ENCODE results near the gene SVIL. TPM values are rescaled to one million over a fixed set of nuclear protein-coding genes. Genes with fewer than 3 reads are reported as not detected.
"Not testable (repeated sequence)": the region's sequence is repeated elsewhere in the genome, so short reads cannot be mapped to it uniquely, and the experiment has no call there.

SVIL gene
- total RNA-seq, 2 experiments from 2014 or later = 11.2 to 13.0 TPM

DNA sequence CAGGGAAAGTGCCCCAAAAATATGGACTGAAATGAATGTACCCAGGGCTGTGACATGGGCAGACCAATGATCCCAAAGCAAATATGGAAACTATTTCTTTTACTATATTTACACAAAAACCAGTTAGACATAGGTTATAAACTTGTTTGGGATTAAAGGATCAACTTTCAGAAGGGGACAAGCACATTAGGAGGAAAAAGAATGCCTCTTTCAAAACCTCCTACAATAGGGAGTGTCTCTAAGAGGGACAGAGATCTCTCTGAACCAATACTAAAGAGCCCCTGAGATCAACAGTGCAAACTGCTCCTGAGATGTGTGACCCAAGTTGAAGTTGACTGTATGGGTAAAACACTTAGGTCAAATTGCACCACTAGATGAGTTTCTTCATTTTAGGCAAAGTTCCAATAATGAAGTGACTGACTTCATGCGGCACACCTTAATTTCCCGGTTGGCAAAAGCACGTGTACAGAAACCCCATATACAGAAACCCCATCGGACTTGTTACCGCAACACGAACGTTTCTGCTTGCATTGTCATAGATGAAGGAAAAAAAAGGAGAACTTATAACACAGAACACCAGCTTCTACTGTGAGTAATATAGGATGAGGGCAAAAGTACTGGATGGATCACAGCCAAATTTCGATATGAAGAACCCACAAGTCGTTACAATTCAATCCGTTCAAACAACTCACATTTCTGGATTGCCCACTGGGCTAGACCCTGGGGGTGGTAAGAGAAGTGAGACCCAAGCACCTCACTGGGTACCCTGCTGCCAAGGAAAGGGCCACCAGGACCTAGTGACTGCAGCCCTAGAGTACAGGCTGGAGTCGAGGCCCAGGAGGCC, 4.3 kb downstream of the SVIL start:
- no peaks in the 10 kb centered on the region for H3K27me3 Mint-ChIP-seq (ENCODE audit: low read depth)
- H3K4me1 Mint-ChIP-seq (ENCODE audit: low read depth) = peaks cover 16% of the 10 kb centered on the region
- H3K36me3 Mint-ChIP-seq (ENCODE audit: low read depth) = no peaks in the 10 kb centered on the region
- ATAC-seq (no peak), DNase-seq (no peak)
- no peak overlapping the region for H3K4me3 Mint-ChIP-seq
- ChIA-PET POLR2A (no interaction called here), CTCF (interaction anchor here (2.0 kb wide), 1 partner anchor 11 kb away, joined by 4 read pairs; no protein-coding TSS in a partner anchor)
- H3K27ac Mint-ChIP-seq = no peak overlapping the region
- no peaks in the 10 kb centered on the region for H3K9me3 Mint-ChIP-seq (ENCODE audit: insufficient read depth)

GRCh38 chr10:29628912-29629526, 5.8 kb downstream of the SVIL start:
- ChIA-PET CTCF (interaction anchor here (1.4 to 2.0 kb wide), 3 partner anchors 10 to 107 kb away, joined by 3 to 7 read pairs (median 4); no protein-coding TSS in a partner anchor), POLR2A (no interaction called here)
- Mint-ChIP-seq H3K27me3 (ENCODE audit: low read depth) (no peaks in the 10 kb centered on the region), H3K9me3 (ENCODE audit: insufficient read depth) (no peaks in the 10 kb centered on the region), H3K4me1 (ENCODE audit: low read depth) (peaks cover 9% of the 10 kb centered on the region), H3K36me3 (ENCODE audit: low read depth) (no peaks in the 10 kb centered on the region), H3K27ac (no peak overlapping the region), H3K4me3 (no peak overlapping the region)
- ATAC-seq (no peak), DNase-seq (no peak)

- ChIA-PET POLR2A (no interaction called here), CTCF (interaction anchor here (1.4 to 2.0 kb wide), 3 partner anchors 9 to 108 kb away, joined by 3 to 7 read pairs (median 4); no protein-coding TSS in a partner anchor)
- no peaks in the 10 kb centered on the region for H3K36me3 Mint-ChIP-seq (ENCODE audit: low read depth)
- DNase-seq (no peak), ATAC-seq (no peak)
- H3K27me3 Mint-ChIP-seq (ENCODE audit: low read depth) = no peaks in the 10 kb centered on the region
- no peak overlapping the region for H3K27ac Mint-ChIP-seq
- H3K4me3 Mint-ChIP-seq = no peak overlapping the region
- no peaks in the 10 kb centered on the region for H3K9me3 Mint-ChIP-seq (ENCODE audit: insufficient read depth)
- peaks cover 2% of the 10 kb centered on the region for H3K4me1 Mint-ChIP-seq (ENCODE audit: low read depth)
Observed at GRCh38 chr10:29628311-29628710, 6.5 kb downstream of the SVIL start.

DNA sequence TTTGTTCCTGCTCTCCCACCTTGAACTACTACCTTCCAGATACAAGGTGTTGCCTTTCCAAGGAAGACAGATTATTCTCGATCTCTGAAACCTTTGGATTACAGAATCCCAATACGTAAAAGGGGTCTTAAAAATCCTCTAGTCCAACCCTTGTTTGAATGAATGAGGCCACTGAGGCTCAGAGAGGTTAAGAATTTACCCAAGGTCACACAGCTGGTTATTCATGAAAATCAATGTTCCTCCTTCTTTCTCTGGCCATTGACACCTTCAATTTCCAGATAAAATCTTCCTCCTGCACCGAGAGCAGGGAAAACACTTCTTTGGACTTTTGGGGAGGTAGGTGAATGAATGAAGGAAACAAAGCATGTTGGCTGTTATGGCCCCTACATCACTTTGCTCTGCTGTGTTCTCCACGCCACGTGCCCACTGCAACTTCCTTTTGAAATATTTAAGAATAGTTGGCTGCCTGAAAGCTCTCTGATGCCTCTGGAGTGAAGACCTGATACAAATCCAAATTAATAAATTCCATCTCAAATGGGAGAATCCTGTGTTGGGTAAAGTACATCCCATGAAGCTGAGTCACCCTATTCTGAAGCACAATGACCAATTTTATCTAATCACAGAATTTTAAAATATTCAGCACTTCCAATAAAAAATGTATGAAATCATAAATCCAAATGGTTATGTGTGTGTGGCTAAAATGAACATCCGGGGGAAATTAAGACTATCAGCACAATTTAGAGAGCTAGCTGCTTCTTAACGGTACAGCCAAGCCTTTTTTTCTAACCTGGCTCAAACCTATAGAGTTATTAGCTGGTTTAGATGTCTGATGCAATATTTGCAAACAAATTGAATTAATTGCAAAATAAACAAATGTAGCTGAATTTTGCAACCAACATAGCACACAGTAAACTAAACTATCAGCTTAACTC, 7.3 kb downstream of the SVIL start:
- no peak overlapping the region for H3K27ac Mint-ChIP-seq
- CTCF ChIA-PET = interaction anchor here (1.5 kb wide), 1 partner anchor 108 kb away, joined by 7 read pairs; no protein-coding TSS in a partner anchor

GRCh38 chr10:29624357-29624756, 10.4 kb downstream of the SVIL start:
- H3K36me3 Mint-ChIP-seq (ENCODE audit: low read depth); POLR2A ChIA-PET; H3K27ac Mint-ChIP-seq; DNase-seq; H3K4me3 Mint-ChIP-seq; H3K4me1 Mint-ChIP-seq (ENCODE audit: low read depth); H3K27me3 Mint-ChIP-seq (ENCODE audit: low read depth); H3K9me3 Mint-ChIP-seq (ENCODE audit: insufficient read depth); ATAC-seq: not testable (repeated sequence)
- CTCF ChIA-PET = interaction anchor here (1.0 to 2.4 kb wide), 3 partner anchors 19 to 35 kb away, joined by 3 to 9 read pairs (median 5); no protein-coding TSS in a partner anchor

More for the DNA sequence above, 7.3 kb downstream of the SVIL start:
- no peak for ATAC-seq
- H3K4me1 Mint-ChIP-seq (ENCODE audit: low read depth) = no peaks in the 10 kb centered on the region
- POLR2A ChIA-PET = no interaction called here
- no peak overlapping the region for H3K4me3 Mint-ChIP-seq
- H3K36me3 Mint-ChIP-seq (ENCODE audit: low read depth) = no peaks in the 10 kb centered on the region
- no peaks in the 10 kb centered on the region for H3K9me3 Mint-ChIP-seq (ENCODE audit: insufficient read depth)
- no peaks in the 10 kb centered on the region for H3K27me3 Mint-ChIP-seq (ENCODE audit: low read depth)
- no peak for DNase-seq

DNA sequence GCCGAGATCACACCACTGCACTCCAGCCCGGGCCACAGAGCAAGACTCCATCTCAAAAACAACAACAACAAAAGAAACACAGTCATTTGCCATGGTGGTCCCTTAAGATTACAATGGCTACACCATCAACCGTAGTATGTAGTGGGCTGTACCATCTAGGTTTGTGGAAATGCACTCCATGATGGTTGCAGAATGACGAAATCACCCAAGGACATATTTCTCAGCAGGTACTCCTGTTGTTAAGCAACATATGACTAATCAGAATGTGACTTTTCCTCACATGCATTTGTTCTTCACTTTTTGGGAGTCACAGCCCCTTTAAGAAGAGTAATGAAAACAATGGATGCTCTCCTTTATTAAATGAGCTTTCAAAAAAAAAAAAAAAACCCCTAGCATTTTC, 11.0 kb downstream of the SVIL start:
- H3K4me1 Mint-ChIP-seq (ENCODE audit: low read depth) = no peaks in the 10 kb centered on the region
- DNase-seq (no peak), ATAC-seq (no peak)
- POLR2A ChIA-PET = no interaction called here
- H3K27me3 Mint-ChIP-seq (ENCODE audit: low read depth) = no peaks in the 10 kb centered on the region
- no peaks in the 10 kb centered on the region for H3K9me3 Mint-ChIP-seq (ENCODE audit: insufficient read depth)
- no peak overlapping the region for H3K27ac Mint-ChIP-seq
- CTCF ChIA-PET = interaction anchor here (1.0 to 2.4 kb wide), 3 partner anchors 19 to 35 kb away, joined by 3 to 9 read pairs (median 5); no protein-coding TSS in a partner anchor
- no peaks in the 10 kb centered on the region for H3K36me3 Mint-ChIP-seq (ENCODE audit: low read depth)
- no peak overlapping the region for H3K4me3 Mint-ChIP-seq

DNA sequence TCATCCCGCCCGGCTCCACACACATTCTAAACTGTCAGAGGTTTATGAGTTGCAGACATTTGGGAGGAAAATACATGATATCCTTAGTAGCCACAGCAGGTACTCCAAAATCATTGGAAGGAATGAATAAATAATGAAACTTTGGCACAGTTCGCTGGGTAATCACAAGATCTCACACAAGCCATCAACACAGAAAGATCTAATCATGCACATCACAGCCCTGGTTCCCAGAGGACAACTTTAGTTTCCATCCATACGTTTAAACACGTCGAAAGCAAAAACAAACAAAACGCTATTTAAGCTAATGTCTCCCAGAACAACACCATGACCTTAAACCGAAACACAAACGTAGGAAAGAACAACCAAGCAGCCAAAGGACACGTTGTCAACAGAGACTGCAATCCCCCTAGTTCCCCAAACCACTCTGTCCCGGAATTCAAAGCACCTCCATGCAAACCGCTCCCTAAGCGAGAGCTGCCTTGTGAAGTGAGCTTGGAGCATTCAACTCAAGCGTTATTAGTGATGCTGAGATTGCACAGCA, 12.3 kb downstream of the SVIL start:
- no peaks in the 10 kb centered on the region for H3K27me3 Mint-ChIP-seq (ENCODE audit: low read depth)
- DNase-seq = no peak
- H3K9me3 Mint-ChIP-seq (ENCODE audit: insufficient read depth) = no peaks in the 10 kb centered on the region
- ATAC-seq = no peak
- ChIA-PET CTCF (no interaction called here), POLR2A (no interaction called here)
- H3K4me3 Mint-ChIP-seq = no peak overlapping the region
- no peaks in the 10 kb centered on the region for H3K4me1 Mint-ChIP-seq (ENCODE audit: low read depth)
- H3K27ac Mint-ChIP-seq = no peak overlapping the region
- H3K36me3 Mint-ChIP-seq (ENCODE audit: low read depth) = no peaks in the 10 kb centered on the region

GRCh38 chr10:29621161-29621560, 13.6 kb downstream of the SVIL start:
- DNase-seq (no peak), ATAC-seq (no peak)
- no peaks in the 10 kb centered on the region for H3K36me3 Mint-ChIP-seq (ENCODE audit: low read depth)
- H3K27me3 Mint-ChIP-seq (ENCODE audit: low read depth) = no peaks in the 10 kb centered on the region
- H3K4me1 Mint-ChIP-seq (ENCODE audit: low read depth) = no peaks in the 10 kb centered on the region
- no peaks in the 10 kb centered on the region for H3K9me3 Mint-ChIP-seq (ENCODE audit: insufficient read depth)
- ChIA-PET POLR2A (interaction anchor here (0.6 kb wide), 1 partner anchor 10 kb away, joined by 4 read pairs; no protein-coding TSS in a partner anchor), CTCF (no interaction called here)
- no peak overlapping the region for H3K4me3 Mint-ChIP-seq
- H3K27ac Mint-ChIP-seq = no peak overlapping the region

DNA sequence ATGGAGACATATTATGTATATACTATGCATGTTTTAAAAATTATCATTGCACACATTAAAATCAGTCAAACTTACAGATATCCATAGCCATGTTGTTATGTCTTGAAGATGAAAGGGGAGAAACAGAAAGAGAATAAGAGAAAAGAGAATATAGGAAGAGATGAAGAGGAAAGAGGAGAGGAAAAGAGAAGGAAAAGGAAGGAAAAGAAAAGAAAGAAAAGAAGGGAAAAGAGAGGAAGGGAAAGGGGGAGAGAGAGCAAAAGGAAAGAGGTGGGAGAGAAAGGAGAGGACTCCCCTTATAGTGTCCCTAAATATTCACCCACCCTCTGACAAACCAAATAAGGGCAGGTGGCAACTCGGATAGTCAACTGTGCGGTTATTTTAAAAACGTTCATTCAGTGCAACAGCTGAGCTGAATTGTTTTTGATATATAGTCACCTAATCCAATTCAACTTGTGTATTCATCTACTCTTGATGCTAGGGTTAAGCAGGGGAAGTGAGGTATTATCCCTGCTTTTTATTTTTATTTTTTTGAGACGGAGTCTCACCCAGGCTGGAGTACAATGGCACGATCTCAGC, 14.6 kb downstream of the SVIL start:
- H3K36me3 Mint-ChIP-seq (ENCODE audit: low read depth) = no peaks in the 10 kb centered on the region
- ChIA-PET POLR2A (interaction anchor here (0.6 kb wide), 1 partner anchor 11 kb away, joined by 4 read pairs; no protein-coding TSS in a partner anchor), CTCF (interaction anchor here (1.0 to 1.7 kb wide), 2 partner anchors 9 to 29 kb away, joined by 4 read pairs; no protein-coding TSS in a partner anchor)
- no peak overlapping the region for H3K4me3 Mint-ChIP-seq
- no peak for DNase-seq
- H3K27ac Mint-ChIP-seq = no peak overlapping the region
- ATAC-seq = no peak
- H3K9me3 Mint-ChIP-seq (ENCODE audit: insufficient read depth) = no peaks in the 10 kb centered on the region
- no peaks in the 10 kb centered on the region for H3K4me1 Mint-ChIP-seq (ENCODE audit: low read depth)
- H3K27me3 Mint-ChIP-seq (ENCODE audit: low read depth) = no peaks in the 10 kb centered on the region

GRCh38 chr10:29619241-29619669, 15.5 kb downstream of the SVIL start:
- no peaks in the 10 kb centered on the region for H3K36me3 Mint-ChIP-seq (ENCODE audit: low read depth)
- ChIA-PET POLR2A (no interaction called here), CTCF (interaction anchor here (1.0 to 1.7 kb wide), 2 partner anchors 10 to 28 kb away, joined by 4 read pairs; no protein-coding TSS in a partner anchor)
- H3K4me3 Mint-ChIP-seq = no peak overlapping the region
- H3K9me3 Mint-ChIP-seq (ENCODE audit: insufficient read depth) = no peaks in the 10 kb centered on the region
- H3K4me1 Mint-ChIP-seq (ENCODE audit: low read depth) = no peaks in the 10 kb centered on the region
- no peak overlapping the region for H3K27ac Mint-ChIP-seq
- DNase-seq = no peak
- no peak for ATAC-seq
- no peaks in the 10 kb centered on the region for H3K27me3 Mint-ChIP-seq (ENCODE audit: low read depth)
